AG09319 (cell line): Measurements from ENCODE around the gene WNT9A.

Experiments used
- DNase-seq: peaks from one replicate; pipeline ENCODE4 v3.0.0-alpha.2; 2010; ENCODE audit warnings: low read depth; ENCODE audit errors: extremely low read depth
- CTCF ChIP-seq: IDR thresholded peaks from 2 replicates; pipeline ENCODE4 v1.5.1; 2011; ENCODE audit warnings: low read depth, mild to moderate bottlenecking, inconsistent platforms, low read length, moderate library complexity

The WNT9A gene

GRCh38 chr1:227909188-227909587 is 38.5 kb downstream of the WNT9A start:
- DNase-seq = no peak
- TF ChIP-seq CTCF = no peak

- no peak for TF ChIP-seq CTCF
- no peak for DNase-seq
These were observed 39.4 kb downstream of the WNT9A start for GRCh38 chr1:227908359-227908758.

- no peak for DNase-seq
- no peak for TF ChIP-seq CTCF
These were observed 40.2 kb downstream of the WNT9A start for GRCh38 chr1:227907439-227908015.

GRCh38 chr1:227906550-227907071 is 41.1 kb downstream of the WNT9A start:
- TF ChIP-seq CTCF = no peak
- DNase-seq = no peak

GRCh38 chr1:227905573-227906487 is 41.9 kb downstream of the WNT9A start:
- TF ChIP-seq CTCF = no peak
- DNase-seq = no peak

- no peak for TF ChIP-seq CTCF
- DNase-seq = no peak
These were observed 43.0 kb downstream of the WNT9A start for GRCh38 chr1:227904541-227905335.
